Erythroblast (primary cell): ENCODE results near the gene HAUS6.

Source experiments
- GATA1 ChIP-seq: IDR thresholded peaks from 2 replicates; pipeline ENCODE4 v1.6.1; 2011; ENCODE audit warnings: low read depth, mild to moderate bottlenecking, control low read depth, low read length, moderate library complexity
- POLR2A ChIP-seq: IDR thresholded peaks from 2 replicates; pipeline ENCODE4 v1.6.1; 2011; ENCODE audit warnings: mild to moderate bottlenecking, low read length

- TF ChIP-seq POLR2A (no peak), GATA1 (no peak)
These were observed 28.5 kb downstream of the HAUS6 start for GRCh38 chr9:19074229-19074628.
